IMR-90 (cell line): ENCODE measurements around the gene PTPRN2. TPM values are rescaled to one million over a fixed set of nuclear protein-coding genes. Genes with fewer than 3 reads are reported as not detected.

Experiments used
- ATAC-seq: fragments of 200-7000 bp; cut with Tn5 transposase; 2 replicates; pipeline ENCODE4 v1.9.1; 2020; ENCODE audit warnings: low read depth, mild to moderate bottlenecking, moderate library complexity
- BruUV-seq: library from RNA; stranded (reverse); fragments of 400-500 nt; replicated peaks from 2 replicates; lab custom pipeline; 2021; lab: Mats Ljungman, UMichigan
- CTCF ChIA-PET: fragments of 300-600 bp; formaldehyde crosslinking; extraction: SDS; loops from one replicate; lab custom pipeline; 2021; ENCODE audit warnings: antibody characterized with exemption; lab: Yijun Ruan, JAX
- POLR2A ChIA-PET: fragments of 300-600 bp; sonication (Branson Sonifier 250); formaldehyde crosslinking; loops from one replicate; lab custom pipeline; 2022; ENCODE audit warnings: antibody characterized with exemption; ENCODE audit not compliant: unreplicated experiment; lab: Charles Lee
- DNase-seq: peaks from one replicate; pipeline ENCODE4 v3.0.0; 2013
- H2AFZ ChIP-seq: replicated peaks from 2 replicates; pipeline ENCODE3; 2013; ENCODE audit warnings: low read length, mild to moderate bottlenecking; ENCODE audit not compliant: poor library complexity
- H2AK5ac ChIP-seq: 2 replicates; pipeline ENCODE4 v1.6.1; 2013; ENCODE audit warnings: low read depth, low read length, inconsistent platforms
- H2AK9ac ChIP-seq: replicated peaks from 2 replicates; pipeline ENCODE3; 2013; ENCODE audit warnings: mild to moderate bottlenecking, low read depth, low read length, moderate library complexity; ENCODE audit not compliant: poor library complexity
- H2BK120ac ChIP-seq: 2 replicates; pipeline ENCODE4 v1.6.1; 2013; ENCODE audit warnings: low read depth, low read length, inconsistent platforms
- H2BK15ac ChIP-seq: 3 replicates; pipeline ENCODE4 v1.6.1; 2013; ENCODE audit warnings: low read depth, low read length, inconsistent platforms
- H2BK20ac ChIP-seq: 2 replicates; pipeline ENCODE4 v1.6.1; 2013; ENCODE audit warnings: low read depth, mild to moderate bottlenecking, inconsistent platforms, low read length, moderate library complexity
- H2BK5ac ChIP-seq: 2 replicates; pipeline ENCODE4 v1.6.1; 2013; ENCODE audit warnings: mild to moderate bottlenecking, low read depth, low read length, inconsistent platforms; ENCODE audit not compliant: poor library complexity, severe bottlenecking
- H3K14ac ChIP-seq: replicated peaks from 2 replicates; pipeline ENCODE4 v1.6.1; 2013; ENCODE audit warnings: low read depth, low read length, inconsistent platforms
- H3K18ac ChIP-seq: 2 replicates; pipeline ENCODE4 v1.6.1; 2013; ENCODE audit warnings: low read depth, low read length, control low read depth
- H3K23ac ChIP-seq: 2 replicates; pipeline ENCODE4 v1.6.1; 2013; ENCODE audit warnings: low read depth, low read length, inconsistent platforms
- H3K27ac ChIP-seq: 2 replicates; pipeline ENCODE4 v1.5.1; 2013; ENCODE audit warnings: mild to moderate bottlenecking, control low read depth, low read length; ENCODE audit not compliant: insufficient read depth
- H3K27me3 ChIP-seq: 2 replicates; pipeline ENCODE4 v1.6.1; 2013; ENCODE audit warnings: low read length; ENCODE audit not compliant: control insufficient read depth, insufficient read depth
- H3K36me3 ChIP-seq: 2 replicates; pipeline ENCODE4 v1.6.1; 2013; ENCODE audit warnings: low read length, mixed read lengths; ENCODE audit not compliant: control insufficient read depth, insufficient read depth
- H3K4ac ChIP-seq: 2 replicates; pipeline ENCODE4 v1.6.1; 2013; ENCODE audit warnings: low read depth, low read length, inconsistent platforms
- H3K4me1 ChIP-seq: 2 replicates; pipeline ENCODE4 v1.6.1; 2013; ENCODE audit warnings: low read length, mixed read lengths; ENCODE audit not compliant: control insufficient read depth, insufficient read depth
- H3K4me2 ChIP-seq: 2 replicates; pipeline ENCODE4 v1.6.1; 2013; ENCODE audit warnings: low read depth, mild to moderate bottlenecking, control low read depth, low read length, moderate library complexity
- H3K4me3 ChIP-seq: 2 replicates; pipeline ENCODE4 v1.5.1; 2013; ENCODE audit warnings: low read depth, mild to moderate bottlenecking, control low read depth, low read length, moderate library complexity; ENCODE audit not compliant: insufficient read depth
- H3K56ac ChIP-seq: 2 replicates; pipeline ENCODE4 v1.6.1; 2013; ENCODE audit warnings: low read length, inconsistent platforms; ENCODE audit not compliant: insufficient read depth; ENCODE audit errors: extremely low read depth
- H3K79me1 ChIP-seq, 2 experiments: 2 replicates each; pipeline ENCODE4 v1.6.1; 2013; ENCODE audit warnings: low read length in 2 of 2, inconsistent platforms in 1 of 2, low read depth in 1 of 2
- H3K9ac ChIP-seq: 2 replicates; pipeline ENCODE4 v1.6.1; 2013; ENCODE audit warnings: low read depth, low read length, control low read depth
- H3K9me1 ChIP-seq: 2 replicates; pipeline ENCODE4 v1.6.1; 2013; ENCODE audit warnings: low read length, inconsistent platforms; ENCODE audit not compliant: insufficient read depth
- H3K9me3 ChIP-seq: 2 replicates; pipeline ENCODE4 v1.6.1; 2013; ENCODE audit warnings: low read length; ENCODE audit not compliant: control insufficient read depth, insufficient read depth
- H4K20me1 ChIP-seq: 2 replicates; pipeline ENCODE4 v1.6.1; 2013; ENCODE audit warnings: low read length, inconsistent platforms; ENCODE audit not compliant: insufficient read depth
- H4K5ac ChIP-seq: 2 replicates; pipeline ENCODE4 v1.6.1; 2013; ENCODE audit warnings: mild to moderate bottlenecking, low read depth, low read length, control low read depth
- H4K8ac ChIP-seq, 2 experiments: 2 replicates each; pipeline ENCODE4 v1.6.1; 2013; ENCODE audit warnings: low read depth in 2 of 2, low read length in 2 of 2, control low read depth in 1 of 2, inconsistent platforms in 1 of 2
- H4K91ac ChIP-seq: 2 replicates; pipeline ENCODE4 v1.6.1; 2013; ENCODE audit warnings: low read depth, low read length, inconsistent platforms; ENCODE audit not compliant: insufficient read depth
- BHLHE40 ChIP-seq: fragments of 150-350 bp; IDR thresholded peaks from 2 replicates; pipeline ENCODE4 v1.6.1; 2016; ENCODE audit warnings: mild to moderate bottlenecking, low read depth, low read length
- CEBPB ChIP-seq: IDR thresholded peaks from 2 replicates; pipeline ENCODE4 v1.6.1; 2012; ENCODE audit warnings: low read depth, low read length, improper control_type of control experiment
- CHD1 ChIP-seq: IDR thresholded peaks from 2 replicates; pipeline ENCODE4 v1.6.1; 2012; ENCODE audit warnings: low read depth, low read length, improper control_type of control experiment
- FOS ChIP-seq: fragments of 150-350 bp; IDR thresholded peaks from 2 replicates; pipeline ENCODE4 v1.6.1; 2016; ENCODE audit warnings: low read depth, low read length
- MAFK ChIP-seq: IDR thresholded peaks from 2 replicates; pipeline ENCODE4 v1.6.1; 2012; ENCODE audit warnings: low read depth, low read length, improper control_type of control experiment
- MAZ ChIP-seq: IDR thresholded peaks from 2 replicates; pipeline ENCODE4 v1.6.1; 2012; ENCODE audit warnings: low read depth, mild to moderate bottlenecking, low read length, improper control_type of control experiment, moderate library complexity, borderline replicate concordance
- MXI1 ChIP-seq: IDR thresholded peaks from 2 replicates; pipeline ENCODE4 v1.6.1; 2012; ENCODE audit warnings: low read depth, mild to moderate bottlenecking, low read length, moderate library complexity, borderline replicate concordance
- NFE2L2 ChIP-seq: fragments of 150-350 bp; IDR thresholded peaks from 2 replicates; pipeline ENCODE4 v1.6.1; 2016; ENCODE audit warnings: low read depth, mild to moderate bottlenecking, low read length
- RAD21 ChIP-seq: IDR thresholded peaks from 2 replicates; pipeline ENCODE4 v1.6.1; 2012; ENCODE audit warnings: low read length, improper control_type of control experiment
- RCOR1 ChIP-seq: IDR thresholded peaks from 2 replicates; pipeline ENCODE4 v1.6.1; 2012; ENCODE audit warnings: mild to moderate bottlenecking, low read length, improper control_type of control experiment; ENCODE audit not compliant: insufficient replicate concordance
- RFX5 ChIP-seq: IDR thresholded peaks from 2 replicates; pipeline ENCODE4 v1.8.0; 2012; ENCODE audit warnings: low read depth, mild to moderate bottlenecking, low read length, moderate library complexity
- SMC3 ChIP-seq: fragments of 150-350 bp; IDR thresholded peaks from 2 replicates; pipeline ENCODE4 v1.6.1; 2016; ENCODE audit warnings: low read depth, mild to moderate bottlenecking, antibody characterized with exemption, low read length, moderate library complexity
- WGBS, 2 experiments: methylation state at CpG; one replicate each; pipeline versions ENCODE4 v1.1.5 to v1.1.7; 2013; ENCODE audit warnings: missing lambda C conversion rate in 2 of 2; ENCODE audit not compliant: insufficient read length in 1 of 2; ENCODE audit errors: extremely low coverage in 2 of 2; 5-methylcytosine and 5-hydroxymethylcytosine counted together
- dilution Hi-C: fragments of 300-500 bp; cut with HindIII; formaldehyde crosslinking; loops from one replicate; pipeline ENCODE4 v1.14.3; 2018; ENCODE audit warnings: low sequenced_read_pairs; ENCODE audit not compliant: unreplicated experiment
- in situ Hi-C: fragments of 300-500 bp; cut with MboI; formaldehyde crosslinking; loops from 3 replicates; pipeline ENCODE4 v1.14.3; 2019; ENCODE audit warnings: low sequenced_read_pairs, inconsistent platforms, mixed read lengths
- intact Hi-C: fragments of 100-400 bp; cut with micrococcal nuclease; formaldehyde crosslinking; loops from 2 replicates; pipeline ENCODE4 v1.10.0; 2022
- polyA plus RNA-seq, 3 experiments: library from polyadenylated mRNA; depleted of rRNA; stranded (reverse); fragments of >200 nt; gene quantifications; 2 replicates each; pipeline ENCODE4 v1.2.3, GENCODE V29; 2012; ENCODE audit warnings: low replicate concordance in 1 of 3
- total RNA-seq: library from RNA; depleted of rRNA; stranded (reverse); fragments of >200 nt; gene quantifications from 2 replicates; pipeline ENCODE4 v1.2.3, GENCODE V29; 2012
- TF ChIP-seq, protein P1 (sequence below): fragments of 150-350 bp; IDR thresholded peaks from 2 replicates; pipeline ENCODE4 v1.6.1; 2017; ENCODE audit warnings: mild to moderate bottlenecking, antibody characterized with exemption, low read length, low read depth
- TF ChIP-seq, protein P2 (sequence below): fragments of 150-350 bp; IDR thresholded peaks from 2 replicates; pipeline ENCODE4 v1.6.1; 2016; ENCODE audit warnings: low read depth, mild to moderate bottlenecking, low read length, moderate library complexity, borderline replicate concordance
- TF ChIP-seq, protein P3 (sequence below): conservative IDR thresholded peaks from 2 replicates; pipeline ENCODE4 v1.5.1; 2012; ENCODE audit warnings: mild to moderate bottlenecking, low read depth, low read length, improper control_type of control experiment

Gene PTPRN2
- total and polyA plus RNA-seq, 2 of the 4 experiments (the other 2 are of a cell fraction) = 0.03 TPM; not detected in 1

DNA sequence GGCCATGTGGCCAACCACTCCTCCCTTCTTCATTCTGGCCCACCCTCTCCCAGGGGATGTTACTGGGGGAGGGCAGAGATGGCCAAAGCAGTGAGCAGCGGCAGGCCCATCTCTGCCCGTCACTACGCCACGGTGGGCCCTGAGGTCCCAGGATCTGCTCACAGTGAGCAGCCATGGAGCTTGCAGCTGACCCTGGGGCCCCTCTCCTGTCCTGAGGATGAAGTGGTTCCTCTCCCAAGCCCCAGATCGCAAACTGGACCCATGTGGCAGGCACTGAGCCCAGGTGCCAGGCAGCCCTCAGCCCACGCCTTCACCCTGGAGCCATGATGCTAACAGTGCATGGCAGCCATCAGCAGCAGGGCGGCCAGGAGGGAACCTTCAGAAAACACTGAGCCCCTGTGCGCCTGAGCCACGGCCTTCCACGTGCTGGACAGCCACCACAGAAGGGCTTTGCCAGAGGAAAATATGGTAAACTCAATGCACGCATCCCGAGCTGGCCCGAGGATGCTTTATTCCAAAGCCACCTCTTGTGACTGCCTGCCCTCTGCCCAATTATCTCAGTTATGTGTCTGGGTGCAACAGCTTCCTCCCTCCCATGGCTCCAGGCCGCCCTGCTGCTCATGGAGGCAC, 485.7 kb downstream of the PTPRN2 start:
- Histone ChIP-seq H4K91ac (no peak overlapping the region), H2AK5ac (no peak overlapping the region), H3K4me1 (no peaks in the 10 kb centered on the region), H3K56ac (no peak overlapping the region), H3K18ac (no peak overlapping the region), H4K20me1 (no peaks in the 10 kb centered on the region), H3K23ac (no peak overlapping the region), H2AFZ (no peak overlapping the region), H2BK20ac (no peak overlapping the region), H3K4me3 (no peak overlapping the region), H3K4ac (no peak overlapping the region), H3K9me1 (no peaks in the 10 kb centered on the region), H3K36me3 (no peaks in the 10 kb centered on the region), H3K27ac (no peak overlapping the region), H2BK120ac (no peak overlapping the region), H3K9ac (no peak overlapping the region), H3K4me2 (no peak overlapping the region), H2BK5ac (no peak overlapping the region), H3K14ac (no peak overlapping the region), H4K5ac (no peak overlapping the region), H3K27me3 (no peaks in the 10 kb centered on the region), H3K79me1 (no peaks in the 10 kb centered on the region), H4K8ac (no peak overlapping the region), H2BK15ac (no peak overlapping the region), H3K9me3 (peaks cover 47% of the 10 kb centered on the region), H2AK9ac (no peak overlapping the region)
- intact Hi-C loops (no loop called here), in situ Hi-C loops (no loop called here), dilution Hi-C loops (no loop called here)
- ChIA-PET CTCF (no interaction called here), POLR2A (no interaction called here)
- no peak for TF ChIP-seq MXI1
- TF ChIP-seq MAFK = no peak
- TF ChIP-seq NFE2L2 = no peak
- TF ChIP-seq, protein P1, sequence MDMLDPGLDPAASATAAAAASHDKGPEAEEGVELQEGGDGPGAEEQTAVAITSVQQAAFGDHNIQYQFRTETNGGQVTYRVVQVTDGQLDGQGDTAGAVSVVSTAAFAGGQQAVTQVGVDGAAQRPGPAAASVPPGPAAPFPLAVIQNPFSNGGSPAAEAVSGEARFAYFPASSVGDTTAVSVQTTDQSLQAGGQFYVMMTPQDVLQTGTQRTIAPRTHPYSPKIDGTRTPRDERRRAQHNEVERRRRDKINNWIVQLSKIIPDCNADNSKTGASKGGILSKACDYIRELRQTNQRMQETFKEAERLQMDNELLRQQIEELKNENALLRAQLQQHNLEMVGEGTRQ = no peak
- TF ChIP-seq, protein P2, sequence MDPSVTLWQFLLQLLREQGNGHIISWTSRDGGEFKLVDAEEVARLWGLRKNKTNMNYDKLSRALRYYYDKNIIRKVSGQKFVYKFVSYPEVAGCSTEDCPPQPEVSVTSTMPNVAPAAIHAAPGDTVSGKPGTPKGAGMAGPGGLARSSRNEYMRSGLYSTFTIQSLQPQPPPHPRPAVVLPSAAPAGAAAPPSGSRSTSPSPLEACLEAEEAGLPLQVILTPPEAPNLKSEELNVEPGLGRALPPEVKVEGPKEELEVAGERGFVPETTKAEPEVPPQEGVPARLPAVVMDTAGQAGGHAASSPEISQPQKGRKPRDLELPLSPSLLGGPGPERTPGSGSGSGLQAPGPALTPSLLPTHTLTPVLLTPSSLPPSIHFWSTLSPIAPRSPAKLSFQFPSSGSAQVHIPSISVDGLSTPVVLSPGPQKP = no peak
- TF ChIP-seq CHD1 = no peak
- TF ChIP-seq FOS = no peak
- TF ChIP-seq MAZ = no peak
- no peak for TF ChIP-seq RAD21
- no peak for TF ChIP-seq BHLHE40
- TF ChIP-seq, protein P3, sequence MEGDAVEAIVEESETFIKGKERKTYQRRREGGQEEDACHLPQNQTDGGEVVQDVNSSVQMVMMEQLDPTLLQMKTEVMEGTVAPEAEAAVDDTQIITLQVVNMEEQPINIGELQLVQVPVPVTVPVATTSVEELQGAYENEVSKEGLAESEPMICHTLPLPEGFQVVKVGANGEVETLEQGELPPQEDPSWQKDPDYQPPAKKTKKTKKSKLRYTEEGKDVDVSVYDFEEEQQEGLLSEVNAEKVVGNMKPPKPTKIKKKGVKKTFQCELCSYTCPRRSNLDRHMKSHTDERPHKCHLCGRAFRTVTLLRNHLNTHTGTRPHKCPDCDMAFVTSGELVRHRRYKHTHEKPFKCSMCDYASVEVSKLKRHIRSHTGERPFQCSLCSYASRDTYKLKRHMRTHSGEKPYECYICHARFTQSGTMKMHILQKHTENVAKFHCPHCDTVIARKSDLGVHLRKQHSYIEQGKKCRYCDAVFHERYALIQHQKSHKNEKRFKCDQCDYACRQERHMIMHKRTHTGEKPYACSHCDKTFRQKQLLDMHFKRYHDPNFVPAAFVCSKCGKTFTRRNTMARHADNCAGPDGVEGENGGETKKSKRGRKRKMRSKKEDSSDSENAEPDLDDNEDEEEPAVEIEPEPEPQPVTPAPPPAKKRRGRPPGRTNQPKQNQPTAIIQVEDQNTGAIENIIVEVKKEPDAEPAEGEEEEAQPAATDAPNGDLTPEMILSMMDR = no peak
- no peak for TF ChIP-seq RCOR1
- no peak for TF ChIP-seq SMC3
- no peak for TF ChIP-seq CEBPB
- TF ChIP-seq RFX5 = no peak
- no peak for ATAC-seq
- BruUV-seq = no TSS peak
- no peak for DNase-seq
- 45% methylated on average over 7 of the region's 14 CpGs; no CpG with 5 or more reads in 1 of the 2 experiments for WGBS, 2 experiments
